Adrenal gland (tissue), 12 donors: ENCODE results near the gene ASCC1. TPM values are rescaled to one million over a fixed set of nuclear protein-coding genes. Genes with fewer than 3 reads are reported as not detected.
A peak's percentile ranks its signal among the peaks of the same experiment; 100 is the strongest.

Experiments
- DNase-seq, 7 donors: peaks; one replicate each; pipeline ENCODE4 v3.0.0-alpha.2; 2019 to 2020
- H3K27ac ChIP-seq, 5 donors: fragments of 200-600 bp; sonication (generic) in 4 of 5; 1 replicate in 3 of 5; 2 replicates in 2 of 5; pipeline versions ENCODE4 v1.5.1 to v1.8.0; 2016 to 2020; ENCODE audit warnings: mild to moderate bottlenecking in 1 of 5
- H3K27me3 ChIP-seq: fragments of 200-600 bp; 2 replicates; pipeline ENCODE4 v1.8.0; 2021
- H3K36me3 ChIP-seq, 2 donors: fragments of 200-600 bp; replicated peaks in 1 of 2; 1 replicate in 1 of 2; 2 replicates in 1 of 2; pipeline versions ENCODE4 v1.5.1 to v1.8.0; 2018 to 2022
- H3K4me1 ChIP-seq, 2 donors: fragments of 200-600 bp; replicated peaks in 1 of 2; 1 replicate in 1 of 2; 2 replicates in 1 of 2; pipeline versions ENCODE4 v1.5.1 to v1.8.0; 2018 to 2021
- H3K4me3 ChIP-seq, 4 donors: fragments of 200-600 bp; sonication (generic) in 3 of 4; one replicate each; pipeline ENCODE4 v1.5.1; 2016 to 2018
- H3K9me3 ChIP-seq, 3 donors: fragments of 200-600 bp; sonication (generic) in 1 of 3; replicated peaks in 1 of 3; 1 replicate in 2 of 3; 2 replicates in 1 of 3; pipeline versions ENCODE4 v1.5.1 to v1.8.0; 2016 to 2021
- POLR2A ChIP-seq, 2 donors: fragments of 450-650 bp; IDR thresholded peaks; one replicate each; pipeline ENCODE4 v1.6.1; 2017; ENCODE audit warnings: antibody characterized with exemption in 2 of 2, mild to moderate bottlenecking in 2 of 2, moderate library complexity in 1 of 2
- WGBS, 4 donors: extraction: QIAGEN DNeasy Blood & Tissue Kit in 2 of 4; methylation state at CpG; one replicate each; pipeline versions ENCODE4 v1.1.5 to v1.1.7; 2013 to 2017; 5-methylcytosine and 5-hydroxymethylcytosine counted together
- intact Hi-C, 2 donors: fragments of 100-400 bp; cut with DNase I; formaldehyde crosslinking; loops; one replicate each; pipeline versions ENCODE4 v1.14.1 to v1.15.0; 2022 to 2023
- polyA plus RNA-seq, 3 donors: library from polyadenylated mRNA; stranded (reverse); fragments of 200-250 nt in 2 of 3; fragments of 350-450 nt in 1 of 3; fragmentation: Illumina TruSeq in 1 of 3; extraction: RNeasy Lipid Tissue Mini Kit (QIAGEN cat#74804) in 1 of 3; gene quantifications; one replicate each; pipeline ENCODE4 v1.2.3, GENCODE V29; 2013 to 2014
- total RNA-seq, 9 donors: library from RNA; depleted of rRNA in 4 of 9; stranded (reverse); fragments of >200 nt in 4 of 9; fragments of 120-200 nt in 1 of 9; fragmentation: NEBNext Ultra II Directional in 1 of 9; extraction: Animal tissue kit (Norgen Biotek cat#: 25700) in 1 of 9; gene quantifications; one replicate each; pipeline versions ENCODE4 v1.1.0 to v1.2.4, GENCODE V29; 2013 to 2023
- TF ChIP-seq, protein P1 (sequence below), 6 experiments: fragments of 450-650 bp in 4 of 6; fragments of 200-600 bp in 2 of 6; sonication (generic) in 1 of 6; IDR thresholded peaks; 1 replicate in 5 of 6; 2 replicates in 1 of 6; pipeline versions ENCODE4 v1.5.1 to v1.8.0; 2016 to 2021; ENCODE audit warnings: antibody characterized with exemption in 6 of 6, mild to moderate bottlenecking in 2 of 6, moderate library complexity in 1 of 6
- donor health status: healthy with polysubstance abuse.
- donor health status: Bipolar disorder and iron deficiency.
- donor health status: DM: yes; HTN: yes; CAD: no.
- donor health status: DM: no; HTN: no; CAD: no.
- donor health status: DM: no; HTN: no; CAD: no.
- donor health status: DM: yes; HTN: yes; CAD: no.

ASCC1 gene
- total and polyA plus RNA-seq, 12 donors = 9.7 to 101 (median 36.7) TPM

GRCh38 chr10:72260239-72260975 lies 44.3 kb upstream of the ASCC1 start:
- peak in 6 of 7 donors; percentile 85 to 92 (median 88) for DNase-seq
- H3K4me1 ChIP-seq = peaks cover 45 to 55% of the 10 kb centered on the region in 2 donors
- H3K27ac ChIP-seq = peak overlapping the region; percentile 84 to 99 (median 93)
- WGBS, 4 donors = 7 to 13% (median 8%) methylated on average over 8 to 19 of the region's 19 CpGs
- H3K4me3 ChIP-seq = peak overlapping the region in 2 of 4 donors; percentile 36 to 70
- no peaks in the 10 kb centered on the region for H3K27me3 ChIP-seq
- intact Hi-C loops = no loop called here
- no peaks in the 10 kb centered on the region for H3K9me3 ChIP-seq
- no peaks in the 10 kb centered on the region for H3K36me3 ChIP-seq
- TF ChIP-seq, protein P1, sequence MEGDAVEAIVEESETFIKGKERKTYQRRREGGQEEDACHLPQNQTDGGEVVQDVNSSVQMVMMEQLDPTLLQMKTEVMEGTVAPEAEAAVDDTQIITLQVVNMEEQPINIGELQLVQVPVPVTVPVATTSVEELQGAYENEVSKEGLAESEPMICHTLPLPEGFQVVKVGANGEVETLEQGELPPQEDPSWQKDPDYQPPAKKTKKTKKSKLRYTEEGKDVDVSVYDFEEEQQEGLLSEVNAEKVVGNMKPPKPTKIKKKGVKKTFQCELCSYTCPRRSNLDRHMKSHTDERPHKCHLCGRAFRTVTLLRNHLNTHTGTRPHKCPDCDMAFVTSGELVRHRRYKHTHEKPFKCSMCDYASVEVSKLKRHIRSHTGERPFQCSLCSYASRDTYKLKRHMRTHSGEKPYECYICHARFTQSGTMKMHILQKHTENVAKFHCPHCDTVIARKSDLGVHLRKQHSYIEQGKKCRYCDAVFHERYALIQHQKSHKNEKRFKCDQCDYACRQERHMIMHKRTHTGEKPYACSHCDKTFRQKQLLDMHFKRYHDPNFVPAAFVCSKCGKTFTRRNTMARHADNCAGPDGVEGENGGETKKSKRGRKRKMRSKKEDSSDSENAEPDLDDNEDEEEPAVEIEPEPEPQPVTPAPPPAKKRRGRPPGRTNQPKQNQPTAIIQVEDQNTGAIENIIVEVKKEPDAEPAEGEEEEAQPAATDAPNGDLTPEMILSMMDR (IDR thresholded peaks at IDR 0.05) = peak in 2 of 6 experiments; percentile 3 to 10
- TF ChIP-seq POLR2A (IDR thresholded peaks at IDR 0.05) = no peak

DNA sequence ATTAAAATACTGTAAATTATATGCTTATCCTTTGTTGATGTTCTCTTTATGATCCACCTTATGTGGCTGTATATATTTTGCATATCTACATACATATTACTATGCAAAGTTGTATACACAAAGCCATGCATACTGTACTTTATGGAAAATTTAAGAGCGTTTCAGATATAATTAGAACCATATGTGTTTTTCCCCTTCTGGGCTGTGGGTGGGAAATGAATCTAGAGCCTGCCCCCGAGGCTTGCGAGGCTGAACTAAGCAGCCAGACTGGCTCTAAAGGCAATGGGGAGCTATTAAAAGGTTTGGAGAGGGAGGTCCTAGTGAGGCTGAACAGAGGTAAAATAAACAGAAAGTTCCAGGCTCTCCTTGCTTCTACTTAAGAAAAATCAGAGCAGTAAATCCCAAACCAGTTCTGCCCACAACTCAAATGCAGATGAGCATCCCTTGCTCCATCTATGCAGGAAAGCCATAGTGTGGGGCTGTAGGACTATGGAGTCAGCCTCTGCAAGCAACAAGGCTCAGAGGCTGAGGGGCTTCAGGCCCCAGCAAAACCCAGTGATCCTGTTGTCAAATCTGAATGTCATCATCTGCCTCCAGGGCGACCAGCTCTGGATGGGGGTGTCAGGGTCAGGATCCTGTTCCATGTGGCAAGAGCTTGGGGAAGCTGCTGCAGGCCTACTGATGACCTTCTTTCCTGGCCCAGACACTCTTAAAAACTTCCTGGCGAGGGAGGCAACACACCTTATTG lies 43.6 kb upstream of the ASCC1 start:
- TF ChIP-seq POLR2A (IDR thresholded peaks at IDR 0.05) = no peak
- TF ChIP-seq, protein P1 (IDR thresholded peaks at IDR 0.05) = no peak
- intact Hi-C loops = no loop called here
- peak overlapping the region; percentile 84 to 99 (median 93) for H3K27ac ChIP-seq
- no peaks in the 10 kb centered on the region for H3K36me3 ChIP-seq
- H3K27me3 ChIP-seq = no peaks in the 10 kb centered on the region
- no peak overlapping the region for H3K4me3 ChIP-seq
- H3K9me3 ChIP-seq = no peaks in the 10 kb centered on the region
- 33 to 55% (median 40%) methylated on average over 4 to 5 of the region's 5 CpGs for WGBS, 4 donors
- DNase-seq = peak in 3 of 7 donors; percentile 37 to 60 (median 58)
- H3K4me1 ChIP-seq = peaks cover 51 to 62% of the 10 kb centered on the region in 2 donors

DNA sequence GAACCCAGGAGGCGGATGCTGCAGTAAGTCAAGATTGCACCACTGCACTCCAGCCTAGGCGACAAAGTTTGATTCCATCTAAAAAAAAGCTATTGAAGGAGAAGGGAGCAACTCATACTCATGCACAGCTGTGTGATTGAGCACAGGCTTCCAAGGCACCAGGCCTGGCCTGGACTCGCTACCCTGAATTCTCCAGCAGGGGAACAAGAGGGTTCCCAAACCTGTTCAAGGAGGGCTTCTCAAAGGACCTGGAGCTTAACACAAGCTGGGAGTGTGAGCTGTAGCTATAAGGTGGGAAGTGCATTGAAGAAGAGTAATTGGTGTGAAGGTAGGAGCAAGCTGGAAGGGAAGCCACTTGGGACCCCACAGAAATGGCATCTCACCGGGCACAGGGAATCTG lies 42.5 kb upstream of the ASCC1 start:
- DNase-seq = no peak
- Histone ChIP-seq H3K4me3 (no peak overlapping the region), H3K4me1 (peaks cover 62 to 73% of the 10 kb centered on the region in 2 donors), H3K27me3 (no peaks in the 10 kb centered on the region), H3K36me3 (no peaks in the 10 kb centered on the region), H3K9me3 (no peaks in the 10 kb centered on the region), H3K27ac (peak overlapping the region in 2 of 5 donors; percentile 80 to 93)
- TF ChIP-seq, protein P1 (IDR thresholded peaks at IDR 0.05) = no peak
- intact Hi-C loops = no loop called here
- WGBS, 4 donors = 91 to 96% (median 94%) methylated on average over 4 of the region's 4 CpGs
